ENCODE data around the gene PPM1J. TPM values are rescaled to one million over a fixed set of nuclear protein-coding genes. Genes with fewer than 3 reads are reported as not detected.
A peak's percentile ranks its signal among the peaks of the same experiment; 100 is the strongest.

Gene PPM1J
- total and polyA plus RNA-seq, 4 donors = 3.7 to 7.1 (median 4.3) TPM; not detected in 1

- no peaks in the 10 kb centered on the region for H3K36me3 ChIP-seq (ENCODE audit: control insufficient read depth in 1 of 2, insufficient read depth in 2 of 2, low read length in 1 of 2)
- H3K4me3 ChIP-seq (ENCODE audit: low read length in 2 of 2) = no peak overlapping the region
- H3K4me1 ChIP-seq (ENCODE audit: control insufficient read depth in 1 of 2, insufficient read depth in 2 of 2, low read length in 2 of 2) = no peaks in the 10 kb centered on the region
- no peak overlapping the region for H3K27ac ChIP-seq (ENCODE audit: low read depth in 1 of 2, low read length in 2 of 2)
- intact Hi-C loops (cut with DNase I) = loop anchor here (5.0 to 10.0 kb wide), 3 partner anchors 208 to 965 kb away; partner anchors contain the start of gene LRIG2 (in 1 of the 2)
- H3K27me3 ChIP-seq (ENCODE audit: control insufficient read depth in 1 of 2, insufficient read depth in 2 of 2, low read length in 1 of 2) = no peaks in the 10 kb centered on the region
- WGBS, 2 donors = 92 to 94% methylated on average over 7 of the region's 7 CpGs
- ATAC-seq (ENCODE audit: low FRiP score) = no peak
- peak in 1 of 2 donors; percentile 55 for DNase-seq
- H3K9me3 ChIP-seq (ENCODE audit: control insufficient read depth, low read length) = no peaks in the 10 kb centered on the region
These were observed 5.0 kb downstream of the PPM1J start for GRCh38 chr1:112710159-112710558.

- intact Hi-C loops (cut with DNase I) = loop anchor here (5.0 to 10.0 kb wide), 5 partner anchors 36 to 316 kb away; partner anchors contain the start of genes CAPZA1 (in 1 of the 2), MOV10 (in 1 of the 2) and ST7L (in 1 of the 2)
- H3K27ac ChIP-seq (ENCODE audit: low read depth in 1 of 2, low read length in 2 of 2) = no peak overlapping the region
- H3K4me1 ChIP-seq (ENCODE audit: control insufficient read depth in 1 of 2, insufficient read depth in 2 of 2, low read length in 2 of 2) = no peaks in the 10 kb centered on the region
- peak in 1 of 2 donors; percentile 0 for DNase-seq
- 92 to 96% methylated on average over 3 of the region's 3 CpGs for WGBS, 2 donors
- no peaks in the 10 kb centered on the region for H3K27me3 ChIP-seq (ENCODE audit: control insufficient read depth in 1 of 2, insufficient read depth in 2 of 2, low read length in 1 of 2)
- no peak overlapping the region for H3K4me3 ChIP-seq (ENCODE audit: low read length in 2 of 2)
- no peaks in the 10 kb centered on the region for H3K36me3 ChIP-seq (ENCODE audit: control insufficient read depth in 1 of 2, insufficient read depth in 2 of 2, low read length in 1 of 2)
- no peaks in the 10 kb centered on the region for H3K9me3 ChIP-seq (ENCODE audit: control insufficient read depth, low read length)
- no peak for ATAC-seq (ENCODE audit: low FRiP score)
These were observed 6.6 kb downstream of the PPM1J start for GRCh38 chr1:112708489-112708888.

- H3K27me3 ChIP-seq (ENCODE audit: control insufficient read depth in 1 of 2, insufficient read depth in 2 of 2, low read length in 1 of 2) = no peaks in the 10 kb centered on the region
- intact Hi-C loops (cut with DNase I) = loop anchor here (5.0 to 10.0 kb wide), 5 partner anchors 36 to 316 kb away; partner anchors contain the start of genes CAPZA1 (in 1 of the 2), MOV10 (in 1 of the 2) and ST7L (in 1 of the 2)
- no peaks in the 10 kb centered on the region for H3K4me1 ChIP-seq (ENCODE audit: control insufficient read depth in 1 of 2, insufficient read depth in 2 of 2, low read length in 2 of 2)
- DNase-seq (peak in 1 of 2 donors; percentile 70), ATAC-seq (ENCODE audit: low FRiP score) (no peak)
- WGBS, 2 donors = 26 to 32% methylated on average over 6 of the region's 6 CpGs
- H3K4me3 ChIP-seq (ENCODE audit: low read length in 2 of 2) = no peak overlapping the region
- H3K27ac ChIP-seq (ENCODE audit: low read depth in 1 of 2, low read length in 2 of 2) = peak overlapping the region in 1 of 2 donors; percentile 55
- H3K9me3 ChIP-seq (ENCODE audit: control insufficient read depth, low read length) = no peaks in the 10 kb centered on the region
- H3K36me3 ChIP-seq (ENCODE audit: control insufficient read depth in 1 of 2, insufficient read depth in 2 of 2, low read length in 1 of 2) = no peaks in the 10 kb centered on the region
These were observed 7.1 kb downstream of the PPM1J start for GRCh38 chr1:112708002-112708448.

GRCh38 chr1:112707221-112708001 lies 7.7 kb downstream of the PPM1J start:
- Histone ChIP-seq H3K9me3 (ENCODE audit: control insufficient read depth, low read length) (no peaks in the 10 kb centered on the region), H3K27me3 (ENCODE audit: control insufficient read depth in 1 of 2, insufficient read depth in 2 of 2, low read length in 1 of 2) (no peaks in the 10 kb centered on the region), H3K4me3 (ENCODE audit: low read length in 2 of 2) (peak overlapping the region; percentile 75 to 91), H3K27ac (ENCODE audit: low read depth in 1 of 2, low read length in 2 of 2) (peak overlapping the region in 1 of 2 donors; percentile 75), H3K4me1 (ENCODE audit: control insufficient read depth in 1 of 2, insufficient read depth in 2 of 2, low read length in 2 of 2) (no peaks in the 10 kb centered on the region), H3K36me3 (ENCODE audit: control insufficient read depth in 1 of 2, insufficient read depth in 2 of 2, low read length in 1 of 2) (no peaks in the 10 kb centered on the region)
- DNase-seq (peak; percentile 91 to 95), ATAC-seq (ENCODE audit: low FRiP score) (peak; percentile 85)
- intact Hi-C loops (cut with DNase I) = loop anchor here (2.0 to 10.0 kb wide), 6 partner anchors 35 to 315 kb away; partner anchors contain the start of genes CAPZA1 (in 1 of the 2), CTTNBP2NL (in 1 of the 2), MOV10 (in 1 of the 2) and ST7L (in 1 of the 2)
- WGBS, 2 donors = 2 to 3% methylated on average over 26 to 42 of the region's 42 CpGs

- H3K27me3 ChIP-seq (ENCODE audit: control insufficient read depth in 1 of 2, insufficient read depth in 2 of 2, low read length in 1 of 2) = no peaks in the 10 kb centered on the region
- intact Hi-C loops (cut with DNase I) = loop anchor here (2.0 to 10.0 kb wide), 6 partner anchors 34 to 314 kb away; partner anchors contain the start of genes CAPZA1 (in 1 of the 2), CTTNBP2NL (in 1 of the 2), MOV10 (in 1 of the 2) and ST7L (in 1 of the 2)
- DNase-seq (peak; percentile 86 to 91), ATAC-seq (ENCODE audit: low FRiP score) (peak; percentile 91)
- H3K4me1 ChIP-seq (ENCODE audit: control insufficient read depth in 1 of 2, insufficient read depth in 2 of 2, low read length in 2 of 2) = no peaks in the 10 kb centered on the region
- 0 to 3% methylated on average over 28 to 61 of the region's 61 CpGs for WGBS, 2 donors
- peak within 1 kb of the TSS; percentile 75 to 91 for H3K4me3 ChIP-seq (ENCODE audit: low read length in 2 of 2)
- no peaks in the 10 kb centered on the region for H3K36me3 ChIP-seq (ENCODE audit: control insufficient read depth in 1 of 2, insufficient read depth in 2 of 2, low read length in 1 of 2)
- H3K9me3 ChIP-seq (ENCODE audit: control insufficient read depth, low read length) = no peaks in the 10 kb centered on the region
- peak within 1 kb of the TSS; percentile 85 to 90 for H3K27ac ChIP-seq (ENCODE audit: low read depth in 1 of 2, low read length in 2 of 2)
These were observed 8.5 kb downstream of the PPM1J start, which contains the start of gene RHOC for GRCh38 chr1:112706505-112707220. Gene RHOC, minus strand, starts transcription at chr1:112707127. Its CDS starts 3,328 bp downstream, at chr1:112703799.

GRCh38 chr1:112704934-112705627 lies 10.1 kb downstream of the PPM1J start:
- no peaks in the 10 kb centered on the region for H3K9me3 ChIP-seq (ENCODE audit: control insufficient read depth, low read length)
- peak; percentile 73 for ATAC-seq (ENCODE audit: low FRiP score)
- peak overlapping the region; percentile 38 to 69 for H3K27ac ChIP-seq (ENCODE audit: low read depth in 1 of 2, low read length in 2 of 2)
- DNase-seq = peak; percentile 91 to 92
- H3K4me1 ChIP-seq (ENCODE audit: control insufficient read depth in 1 of 2, insufficient read depth in 2 of 2, low read length in 2 of 2) = no peaks in the 10 kb centered on the region
- no peaks in the 10 kb centered on the region for H3K36me3 ChIP-seq (ENCODE audit: control insufficient read depth in 1 of 2, insufficient read depth in 2 of 2, low read length in 1 of 2)
- H3K4me3 ChIP-seq (ENCODE audit: low read length in 2 of 2) = peak overlapping the region; percentile 7 to 91
- H3K27me3 ChIP-seq (ENCODE audit: control insufficient read depth in 1 of 2, insufficient read depth in 2 of 2, low read length in 1 of 2) = no peaks in the 10 kb centered on the region
- intact Hi-C loops (cut with DNase I) = loop anchor here (1.0 to 10.0 kb wide), 7 partner anchors 33 to 313 kb away; partner anchors contain the start of genes CAPZA1 (in 2 of the 2), ST7L (in 2 of the 2) and MOV10 (in 1 of the 2)
- 1% methylated on average over 13 of the region's 13 CpGs for WGBS, 2 donors

GRCh38 chr1:112704391-112704933 lies 10.7 kb downstream of the PPM1J start:
- intact Hi-C loops (cut with DNase I) = loop anchor here in 1 of 2 donors (5.0 to 10.0 kb wide), 3 partner anchors 67 to 240 kb away; no protein-coding TSS in a partner anchor
- no peaks in the 10 kb centered on the region for H3K9me3 ChIP-seq (ENCODE audit: control insufficient read depth, low read length)
- H3K4me1 ChIP-seq (ENCODE audit: control insufficient read depth in 1 of 2, insufficient read depth in 2 of 2, low read length in 2 of 2) = no peaks in the 10 kb centered on the region
- DNase-seq (no peak), ATAC-seq (ENCODE audit: low FRiP score) (no peak)
- peak overlapping the region in 1 of 2 donors; percentile 69 for H3K27ac ChIP-seq (ENCODE audit: low read depth in 1 of 2, low read length in 2 of 2)
- no peaks in the 10 kb centered on the region for H3K27me3 ChIP-seq (ENCODE audit: control insufficient read depth in 1 of 2, insufficient read depth in 2 of 2, low read length in 1 of 2)
- 17% methylated on average over 7 of the region's 7 CpGs for WGBS, 2 donors
- peak overlapping the region; percentile 1 to 12 for H3K4me3 ChIP-seq (ENCODE audit: low read length in 2 of 2)
- no peaks in the 10 kb centered on the region for H3K36me3 ChIP-seq (ENCODE audit: control insufficient read depth in 1 of 2, insufficient read depth in 2 of 2, low read length in 1 of 2)

Measured in aorta (tissue), 5 donors.